ENCODE data around the gene ZBTB7B.

Gene ZBTB7B

GRCh38 chr1:155005076-155006011, 2.7 kb downstream of the ZBTB7B start:
- peak; percentile 88 for DNase-seq

DNA sequence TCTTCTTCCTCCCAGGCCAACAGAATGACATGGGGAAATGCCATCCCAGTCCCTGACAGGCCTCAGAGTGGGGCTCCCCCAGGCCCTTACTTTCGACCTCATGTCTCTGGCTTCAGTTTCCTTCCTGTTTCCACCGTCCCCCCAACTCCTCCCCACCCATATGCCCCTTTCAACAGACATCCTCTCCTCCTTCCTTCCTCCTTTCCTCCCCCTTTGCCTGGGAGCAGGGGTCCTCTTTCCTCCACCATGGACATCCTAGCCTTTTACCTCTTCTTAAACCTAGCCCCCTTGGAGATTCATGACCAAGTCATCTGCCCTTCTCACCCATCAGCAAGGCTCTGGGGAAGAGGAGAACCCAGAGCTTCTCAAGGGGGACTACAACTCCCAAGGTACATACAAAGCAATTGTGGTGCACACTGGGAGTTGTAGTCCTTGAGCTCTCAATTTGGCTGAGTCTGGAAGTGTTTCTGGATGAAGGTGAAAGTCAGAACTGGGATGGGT, 4.0 kb downstream of the ZBTB7B start:
- DNase-seq, result peak; percentile 12

DNA sequence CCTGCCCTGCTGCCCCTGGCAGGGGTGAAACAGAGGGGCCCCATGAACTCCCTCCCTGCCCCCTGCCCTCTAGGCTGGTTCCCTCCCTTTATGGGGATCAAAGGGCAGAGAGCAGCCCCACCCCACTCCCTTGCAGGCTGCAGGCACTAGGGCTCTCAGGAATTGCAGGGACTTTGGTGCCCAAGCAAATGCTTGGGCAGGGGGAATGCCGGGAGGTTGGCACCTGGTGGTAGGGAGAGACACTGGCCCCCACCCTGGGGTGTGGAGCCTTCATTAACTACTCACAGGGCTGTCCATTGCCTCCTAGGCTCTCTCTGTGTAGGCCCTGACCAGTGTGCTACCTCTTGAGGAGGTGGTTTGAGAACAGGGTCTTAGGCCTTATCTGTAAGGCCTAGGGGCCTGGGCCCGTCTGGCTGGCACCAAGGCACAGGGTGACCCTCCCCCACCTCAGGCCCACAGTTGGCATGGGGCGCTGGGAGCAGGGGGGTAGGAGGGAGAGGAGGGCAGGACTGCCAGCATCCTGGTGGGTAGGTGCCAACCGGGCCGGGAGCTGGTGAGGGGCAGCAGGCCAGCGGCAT, 4.7 kb downstream of the ZBTB7B start:
- no peak for DNase-seq

DNA sequence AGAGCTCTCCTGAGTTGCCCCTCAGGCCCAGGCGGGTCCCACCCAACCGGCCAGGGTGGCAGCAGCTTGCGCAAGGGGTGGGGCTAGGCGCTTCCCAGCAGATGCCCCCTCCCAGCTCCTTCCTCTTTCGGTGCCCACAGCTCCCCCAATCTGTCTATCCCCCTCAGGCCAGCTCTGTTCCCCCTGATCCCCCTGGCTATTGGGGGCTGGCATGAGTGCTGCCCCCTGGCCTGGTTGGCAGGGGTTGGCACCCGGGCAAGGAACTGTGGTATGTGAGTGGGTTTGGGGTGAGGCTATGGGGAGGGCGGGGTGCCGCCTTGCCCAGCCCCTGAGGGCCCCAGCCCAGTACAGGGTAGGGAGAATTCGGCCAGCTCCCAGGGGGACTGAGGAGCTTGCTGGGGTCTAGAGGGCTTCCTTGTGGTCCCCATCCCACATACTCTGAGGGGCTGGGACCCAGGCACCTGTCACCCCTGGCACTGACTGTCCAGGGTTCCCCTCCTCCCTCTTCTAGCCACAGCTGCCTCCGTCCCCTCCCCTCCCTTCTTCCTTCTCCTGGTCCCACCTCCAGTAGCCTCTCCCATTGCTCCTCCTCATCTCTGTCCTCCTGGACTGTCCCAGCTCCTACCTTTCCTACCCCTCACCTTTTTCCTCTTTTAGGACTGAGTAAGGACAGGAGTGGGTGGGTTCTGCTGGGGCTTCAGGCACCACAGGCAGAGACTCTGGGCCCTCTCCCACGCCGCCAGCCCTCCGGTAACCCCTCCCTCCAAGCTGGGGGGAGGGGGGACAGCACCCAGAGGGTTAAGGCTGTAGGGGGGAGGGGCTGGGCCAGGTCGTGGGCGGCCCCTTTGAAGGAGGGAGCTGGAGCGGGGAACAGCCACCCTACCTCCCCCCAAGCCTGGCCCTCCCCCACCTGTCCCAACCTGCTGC, 5.7 kb downstream of the ZBTB7B start:
- DNase-seq, result no peak

GRCh38 chr1:155009221-155009711, 6.7 kb downstream of the ZBTB7B start:
- no peak for DNase-seq

- no peak for DNase-seq
Observed at GRCh38 chr1:155009742-155010141, 7.1 kb downstream of the ZBTB7B start.

GRCh38 chr1:155010211-155010918, 7.8 kb downstream of the ZBTB7B start:
- DNase-seq, result no peak

DNA sequence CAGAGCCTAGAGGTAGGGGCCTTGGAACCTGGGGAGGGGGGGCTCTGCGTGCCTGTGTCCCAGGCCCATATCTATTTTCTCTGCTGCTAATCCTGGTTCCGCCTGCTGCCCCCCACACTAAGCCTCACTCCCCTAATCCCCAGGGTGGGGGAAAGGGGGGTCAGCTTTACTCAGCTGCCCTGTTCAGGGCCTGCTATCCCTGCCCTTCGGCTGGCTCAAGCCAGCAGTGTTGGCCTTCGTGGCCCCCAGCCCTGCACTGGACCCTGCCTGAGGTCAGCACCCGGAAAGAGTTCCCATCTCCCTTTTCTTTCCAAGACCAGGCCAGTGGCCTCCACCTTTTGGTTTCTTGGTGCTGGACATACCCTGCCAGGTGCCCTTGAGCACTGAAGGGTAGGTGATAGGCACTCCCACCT, 8.4 kb downstream of the ZBTB7B start:
- no peak for DNase-seq

DNA sequence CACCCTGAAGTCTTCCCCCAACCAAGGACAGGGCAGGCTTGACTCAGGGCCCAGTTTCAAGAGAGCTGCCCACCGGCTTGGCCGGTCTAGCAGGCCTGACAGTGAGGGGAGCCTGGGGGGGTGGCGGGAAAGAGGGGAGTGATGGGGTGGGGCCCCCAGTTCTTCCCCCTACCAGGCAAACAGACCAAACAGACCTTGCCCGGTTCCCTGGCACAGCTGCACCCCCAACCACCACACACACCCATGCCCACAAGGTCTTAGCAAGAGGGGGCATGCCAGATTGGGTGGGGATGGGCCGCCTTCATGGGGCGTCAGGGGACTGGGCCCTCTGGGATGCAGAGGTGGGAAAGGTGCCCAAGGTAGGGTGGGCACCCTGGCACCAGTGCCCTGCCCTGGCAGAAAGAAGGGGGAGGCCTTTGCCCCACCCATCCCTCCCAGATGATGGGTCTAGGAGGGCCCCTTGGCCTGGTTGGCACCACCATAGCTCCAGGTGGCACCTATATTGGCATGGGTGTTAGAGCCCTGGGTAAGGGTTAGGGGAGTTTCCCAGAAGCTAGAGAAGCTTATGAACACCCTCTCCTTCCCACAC, 8.9 kb downstream of the ZBTB7B start:
- DNase-seq, result no peak

- no peak for DNase-seq
Observed at GRCh38 chr1:155012026-155012546, 9.5 kb downstream of the ZBTB7B start.

DNA sequence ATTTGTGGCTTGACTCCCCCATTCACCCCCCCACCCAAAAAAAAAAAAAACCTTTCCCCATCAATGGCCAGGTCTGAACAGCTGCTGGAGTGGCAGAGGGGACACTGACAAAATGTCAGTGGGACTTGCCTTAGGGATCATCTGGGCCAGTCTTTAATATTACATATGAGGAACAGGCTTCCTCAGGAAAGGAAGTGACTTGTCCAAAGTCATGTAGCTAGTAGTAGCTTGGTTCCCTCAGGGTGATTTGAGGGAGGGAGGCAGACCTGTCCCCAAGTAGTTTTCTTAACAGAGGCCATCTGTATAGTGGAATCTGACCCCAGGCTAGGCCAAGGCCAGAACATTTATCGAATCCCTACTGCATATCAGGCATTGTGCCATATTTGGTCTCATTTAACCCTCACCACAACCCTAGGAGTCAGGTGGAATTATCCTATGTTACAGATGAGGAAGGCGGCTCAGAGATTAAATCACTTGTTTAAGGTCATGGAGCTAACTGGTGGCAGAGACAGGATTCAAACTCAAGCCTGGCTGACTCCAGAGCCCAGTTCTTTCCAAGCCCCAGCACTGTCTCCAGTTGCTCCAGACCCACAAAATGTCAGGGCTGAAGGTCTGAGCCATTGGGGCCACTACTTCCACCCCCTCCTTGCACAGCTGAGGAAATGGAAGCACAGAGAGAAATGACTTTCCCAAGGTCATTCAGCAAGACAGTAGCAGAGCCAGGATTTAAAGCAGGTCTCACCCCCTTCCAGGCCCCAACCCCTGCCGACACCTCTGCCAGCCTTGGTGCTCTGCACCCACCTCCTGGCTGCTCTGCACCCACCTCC, 10.4 kb downstream of the ZBTB7B start:
- no peak for DNase-seq

DNA sequence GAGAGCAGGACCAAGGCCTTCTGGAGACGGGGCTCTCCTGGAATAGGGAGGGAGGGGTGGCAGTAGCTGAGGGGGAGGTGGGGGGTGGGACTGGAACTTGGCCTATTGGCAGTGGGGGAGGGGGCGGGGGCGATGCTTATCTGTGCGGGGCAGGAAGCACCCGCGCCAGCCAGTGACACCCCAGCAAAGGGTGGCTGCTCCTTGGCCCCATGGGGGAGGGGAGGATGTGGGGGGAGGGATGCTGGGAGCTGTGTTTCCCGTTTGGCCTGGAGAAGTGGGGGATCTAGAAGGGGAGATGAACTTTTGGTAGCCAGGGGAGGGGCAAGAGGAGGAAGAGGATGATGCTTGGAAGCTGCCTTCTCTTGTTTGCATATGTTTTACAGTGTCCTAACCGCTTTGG, 11.0 kb downstream of the ZBTB7B start:
- DNase-seq, result no peak

GRCh38 chr1:155014709-155015508, 12.3 kb downstream of the ZBTB7B start:
- DNase-seq, result no peak

DNA sequence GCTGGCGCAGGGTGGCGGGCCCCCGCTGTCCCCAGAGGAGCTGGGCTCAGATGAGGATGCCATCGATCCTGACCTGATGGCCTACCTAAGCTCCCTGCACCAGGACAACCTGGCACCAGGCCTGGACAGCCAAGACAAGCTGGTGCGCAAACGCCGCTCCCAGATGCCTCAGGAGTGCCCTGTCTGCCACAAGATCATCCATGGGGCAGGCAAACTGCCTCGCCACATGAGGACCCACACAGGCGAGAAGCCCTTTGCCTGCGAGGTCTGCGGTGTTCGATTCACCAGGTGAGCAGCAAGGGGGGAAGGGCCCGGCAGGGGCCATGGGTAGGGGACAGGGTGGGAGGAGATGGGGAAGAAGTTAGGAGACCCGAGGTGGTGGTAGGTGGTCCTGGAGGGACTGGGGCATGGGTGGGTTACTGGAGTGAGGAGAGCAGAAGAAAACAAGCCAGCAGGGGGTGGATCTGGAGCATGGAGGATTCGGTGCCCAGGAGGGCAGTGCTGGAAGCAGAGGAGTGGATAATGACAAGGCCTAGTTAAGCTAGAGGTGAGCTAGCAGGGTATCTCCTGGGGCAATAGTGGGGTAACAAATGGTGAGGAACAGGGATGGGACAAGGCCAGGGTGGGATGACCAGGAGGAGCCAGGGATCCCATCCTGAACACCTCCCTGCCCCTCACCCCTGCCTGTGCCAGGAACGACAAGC, 13.1 kb downstream of the ZBTB7B start:
- DNase-seq, result no peak

GRCh38 chr1:155016231-155016831, 13.7 kb downstream of the ZBTB7B start:
- DNase-seq, result no peak

- peak; percentile 83 for DNase-seq
Observed at GRCh38 chr1:155017041-155017945, 14.7 kb downstream of the ZBTB7B start.

GRCh38 chr1:155017946-155018316, 15.3 kb downstream of the ZBTB7B start:
- no peak for DNase-seq
